NCI-H2227 (cell line): ENCODE measurements around the gene TTYH1.

Source experiments
- DNase-seq: peaks from one replicate; lab custom pipeline; 2025; ENCODE audit not compliant: unreplicated experiment; lab: John Stamatoyannopoulos, UW

The TTYH1 gene

GRCh38 chr19:54392105-54392504, 23.2 kb upstream of the TTYH1 start:
- DNase-seq, result peak; percentile 98

- DNase-seq, result no peak
Observed at GRCh38 chr19:54393381-54393780, 21.9 kb upstream of the TTYH1 start.

- DNase-seq, result no peak
Observed at GRCh38 chr19:54395685-54396084, 19.6 kb upstream of the TTYH1 start.

GRCh38 chr19:54399189-54399588, 16.1 kb upstream of the TTYH1 start:
- DNase-seq, result no peak

GRCh38 chr19:54400913-54401312, 14.4 kb upstream of the TTYH1 start:
- DNase-seq, result no peak

GRCh38 chr19:54403054-54403453, 12.2 kb upstream of the TTYH1 start:
- DNase-seq, result no peak

GRCh38 chr19:54405628-54406027, 9.6 kb upstream of the TTYH1 start:
- DNase-seq, result no peak

- DNase-seq, result no peak
Observed at GRCh38 chr19:54407780-54408179, 7.5 kb upstream of the TTYH1 start.

GRCh38 chr19:54408456-54409026, 6.7 kb upstream of the TTYH1 start:
- DNase-seq, result no peak

- DNase-seq, result no peak
Observed at GRCh38 chr19:54411033-54411432, 4.2 kb upstream of the TTYH1 start.

- DNase-seq, result no peak
Observed at GRCh38 chr19:54412877-54413276, 2.4 kb upstream of the TTYH1 start.

- no peak for DNase-seq
Observed at GRCh38 chr19:54414156-54414555, 1.1 kb upstream of the TTYH1 start.

GRCh38 chr19:54415901-54416673, 823 bp downstream of the TTYH1 start:
- DNase-seq, result no peak

GRCh38 chr19:54416695-54417491, 1.6 kb downstream of the TTYH1 start:
- DNase-seq, result no peak

- DNase-seq, result peak; percentile 69
Observed at GRCh38 chr19:54418030-54418929, 3.0 kb downstream of the TTYH1 start.

- no peak for DNase-seq
Observed at GRCh38 chr19:54418930-54419800, 3.9 kb downstream of the TTYH1 start.

- DNase-seq, result no peak
Observed at GRCh38 chr19:54420068-54420382, 4.8 kb downstream of the TTYH1 start.

- DNase-seq, result peak; percentile 96
Observed at GRCh38 chr19:54420383-54421168, 5.3 kb downstream of the TTYH1 start.

GRCh38 chr19:54421169-54421516, 5.9 kb downstream of the TTYH1 start:
- no peak for DNase-seq

GRCh38 chr19:54421521-54421920, 6.3 kb downstream of the TTYH1 start:
- no peak for DNase-seq
